Activated B cell treated with CpG ODN at 0.5 μM for 24 hours (primary cell): ENCODE data around the gene MEA1. TPM values are rescaled to one million over a fixed set of nuclear protein-coding genes. Genes with fewer than 3 reads are reported as not detected.

Experiments used
- ATAC-seq: fragments of 200-7000 bp; cut with Tn5 transposase; one replicate; pipeline ENCODE4 v1.10.0; 2021; ENCODE audit warnings: low read depth, mild to moderate bottlenecking, moderate library complexity
- CTCF ChIA-PET: fragments of 350-600 bp; sonication (Branson Sonifier 250); formaldehyde crosslinking; loops from one replicate; lab custom pipeline; 2021; ENCODE audit warnings: antibody characterized with exemption; lab: Charles Lee
- POLR2A ChIA-PET: fragments of 350-600 bp; sonication (Branson Sonifier 250); formaldehyde crosslinking; loops from one replicate; lab custom pipeline; 2021; ENCODE audit warnings: antibody characterized with exemption; lab: Charles Lee
- DNase-seq: peaks from one replicate; pipeline ENCODE4 v3.0.0; 2022
- H3K27ac Mint-ChIP-seq: one replicate; pipeline ENCODE4 v1.8.0; 2020; ENCODE audit warnings: mixed read lengths
- H3K27me3 Mint-ChIP-seq: one replicate; pipeline ENCODE4 v1.8.0; 2021; ENCODE audit warnings: mixed read lengths
- H3K36me3 Mint-ChIP-seq: one replicate; pipeline ENCODE4 v1.8.0; 2021; ENCODE audit warnings: low read depth, mixed read lengths
- H3K4me1 Mint-ChIP-seq: one replicate; pipeline ENCODE4 v1.8.0; 2021; ENCODE audit warnings: mixed read lengths
- H3K4me3 Mint-ChIP-seq: one replicate; pipeline ENCODE4 v1.8.0; 2020; ENCODE audit warnings: mild to moderate bottlenecking, mixed read lengths
- H3K9me3 Mint-ChIP-seq: one replicate; pipeline ENCODE4 v1.8.0; 2020; ENCODE audit warnings: mixed read lengths
- intact Hi-C: fragments of 100-400 bp; cut with micrococcal nuclease; formaldehyde crosslinking; loops from one replicate; pipeline ENCODE4 v1.15.1; 2024
- total RNA-seq: library from RNA; stranded (reverse); gene quantifications from 2 replicates; pipeline ENCODE4 v1.2.3, GENCODE V29; 2022
- TF ChIP-seq, protein P1 (sequence below): fragments of 200-600 bp; IDR thresholded peaks from one replicate; pipeline ENCODE4 v1.8.0; 2022; ENCODE audit warnings: antibody characterized with exemption, mild to moderate bottlenecking

Gene MEA1
- total RNA-seq, 1 donor from 2014 or later: 44.4 TPM

- DNase-seq: no peak
- Mint-ChIP-seq H3K9me3 (no peaks in the 10 kb centered on the region), H3K27me3 (no peaks in the 10 kb centered on the region), H3K4me1 (peaks cover 10% of the 10 kb centered on the region), H3K27ac (no peak overlapping the region), H3K4me3 (no peak overlapping the region), H3K36me3 (peaks cover 61% of the 10 kb centered on the region)
- intact Hi-C loops: no loop called here
- CTCF ChIA-PET: no interaction called here
- ATAC-seq: no peak
- TF ChIP-seq, protein P1, sequence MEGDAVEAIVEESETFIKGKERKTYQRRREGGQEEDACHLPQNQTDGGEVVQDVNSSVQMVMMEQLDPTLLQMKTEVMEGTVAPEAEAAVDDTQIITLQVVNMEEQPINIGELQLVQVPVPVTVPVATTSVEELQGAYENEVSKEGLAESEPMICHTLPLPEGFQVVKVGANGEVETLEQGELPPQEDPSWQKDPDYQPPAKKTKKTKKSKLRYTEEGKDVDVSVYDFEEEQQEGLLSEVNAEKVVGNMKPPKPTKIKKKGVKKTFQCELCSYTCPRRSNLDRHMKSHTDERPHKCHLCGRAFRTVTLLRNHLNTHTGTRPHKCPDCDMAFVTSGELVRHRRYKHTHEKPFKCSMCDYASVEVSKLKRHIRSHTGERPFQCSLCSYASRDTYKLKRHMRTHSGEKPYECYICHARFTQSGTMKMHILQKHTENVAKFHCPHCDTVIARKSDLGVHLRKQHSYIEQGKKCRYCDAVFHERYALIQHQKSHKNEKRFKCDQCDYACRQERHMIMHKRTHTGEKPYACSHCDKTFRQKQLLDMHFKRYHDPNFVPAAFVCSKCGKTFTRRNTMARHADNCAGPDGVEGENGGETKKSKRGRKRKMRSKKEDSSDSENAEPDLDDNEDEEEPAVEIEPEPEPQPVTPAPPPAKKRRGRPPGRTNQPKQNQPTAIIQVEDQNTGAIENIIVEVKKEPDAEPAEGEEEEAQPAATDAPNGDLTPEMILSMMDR: no peak
- POLR2A ChIA-PET: no interaction called here
These were observed 12.6 kb upstream of the MEA1 start for GRCh38 chr6:43026365-43026764.

GRCh38 chr6:43024436-43024835 lies 10.7 kb upstream of the MEA1 start:
- Mint-ChIP-seq H3K36me3 (peaks cover 58% of the 10 kb centered on the region), H3K27ac (no peak overlapping the region), H3K4me1 (peaks cover 13% of the 10 kb centered on the region), H3K9me3 (no peaks in the 10 kb centered on the region), H3K4me3 (peak overlapping the region; percentile 4), H3K27me3 (no peaks in the 10 kb centered on the region)
- DNase-seq (no peak), ATAC-seq (no peak)
- intact Hi-C loops: no loop called here
- ChIA-PET POLR2A (interaction anchor here (1.0 kb wide), 1 partner anchor 10 kb away, joined by 3 read pairs; the partner anchor contains the start of genes KLHDC3 and MEA1), CTCF (no interaction called here)
- TF ChIP-seq, protein P1: no peak

- Mint-ChIP-seq H3K36me3 (peaks cover 54% of the 10 kb centered on the region), H3K4me3 (peak within 1 kb of the TSS; percentile 97), H3K4me1 (peaks cover 20% of the 10 kb centered on the region), H3K27ac (peak within 1 kb of the TSS; percentile 84), H3K27me3 (no peaks in the 10 kb centered on the region), H3K9me3 (no peaks in the 10 kb centered on the region)
- POLR2A ChIA-PET: interaction anchor here (0.6 to 3.4 kb wide), 13 partner anchors 7 to 1239 kb away, joined by 3 to 37 read pairs (median 4); partner anchors contain the start of genes CNPY3, CUL7, CUL9 and KLC4
- intact Hi-C loops: loop anchor here (1.0 kb wide), 2 partner anchors 8 to 32 kb away; partner anchors contain the start of genes CUL7 and MEA1
- DNase-seq: peak; percentile 67
- CTCF ChIA-PET: interaction anchor here (1.1 to 1.2 kb wide), 2 partner anchors 10 to 122 kb away, joined by 3 to 4 read pairs; no protein-coding TSS in a partner anchor
- TF ChIP-seq, protein P1: no peak
- ATAC-seq: peak; percentile 89
These were observed 7.7 kb upstream of the MEA1 start, which contains the start of gene RRP36 for GRCh38 chr6:43021270-43022047. Gene RRP36, plus strand, starts transcription at chr6:43021623. Its CDS starts 32 bp downstream, at chr6:43021655.

DNA sequence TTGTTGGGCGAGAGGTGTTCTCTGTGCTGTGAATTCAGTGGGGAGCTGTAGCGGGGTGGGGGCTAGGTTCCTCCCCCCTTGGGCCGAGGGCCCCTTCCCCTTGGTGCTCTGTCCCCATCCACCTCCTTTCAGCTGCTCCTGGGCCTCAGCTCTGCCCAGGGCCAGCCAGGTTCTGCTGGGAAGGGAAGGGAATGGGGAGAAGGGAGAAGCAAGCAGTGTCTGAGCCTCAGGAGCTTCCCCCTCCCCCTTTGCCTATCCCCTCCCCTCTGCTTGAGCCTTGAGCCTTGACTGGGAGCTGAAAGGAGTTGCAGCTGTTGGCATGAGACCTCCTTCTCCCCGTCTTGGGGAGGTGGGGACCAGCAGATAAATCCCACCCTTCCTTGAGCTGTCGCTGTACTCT lies 7.1 kb upstream of the MEA1 start:
- peak overlapping the region; percentile 97 for H3K4me3 Mint-ChIP-seq
- H3K4me1 Mint-ChIP-seq: peaks cover 26% of the 10 kb centered on the region
- no peaks in the 10 kb centered on the region for H3K27me3 Mint-ChIP-seq
- intact Hi-C loops: loop anchor here (1.0 kb wide), 2 partner anchors 8 to 32 kb away; partner anchors contain the start of genes CUL7 and MEA1
- ATAC-seq: no peak
- peaks cover 53% of the 10 kb centered on the region for H3K36me3 Mint-ChIP-seq
- ChIA-PET CTCF (interaction anchor here (1.1 to 1.2 kb wide), 2 partner anchors 10 to 123 kb away, joined by 3 to 4 read pairs; no protein-coding TSS in a partner anchor), POLR2A (interaction anchor here (0.6 to 3.4 kb wide), 8 partner anchors 33 to 1238 kb away, joined by 3 to 37 read pairs (median 8); partner anchors contain the start of genes CNPY3, CUL7, CUL9 and KLC4)
- DNase-seq: no peak
- TF ChIP-seq, protein P1: no peak
- H3K9me3 Mint-ChIP-seq: no peaks in the 10 kb centered on the region
- H3K27ac Mint-ChIP-seq: peak overlapping the region; percentile 81
